NCI-H1694 treated with DMSO at 0.1 percent for 48 hours (cell line): ENCODE data around the gene USP10.

ENCODE experiments used
- DNase-seq: peaks from one replicate; lab custom pipeline; 2025; lab: John Stamatoyannopoulos, UW

The USP10 gene

DNA sequence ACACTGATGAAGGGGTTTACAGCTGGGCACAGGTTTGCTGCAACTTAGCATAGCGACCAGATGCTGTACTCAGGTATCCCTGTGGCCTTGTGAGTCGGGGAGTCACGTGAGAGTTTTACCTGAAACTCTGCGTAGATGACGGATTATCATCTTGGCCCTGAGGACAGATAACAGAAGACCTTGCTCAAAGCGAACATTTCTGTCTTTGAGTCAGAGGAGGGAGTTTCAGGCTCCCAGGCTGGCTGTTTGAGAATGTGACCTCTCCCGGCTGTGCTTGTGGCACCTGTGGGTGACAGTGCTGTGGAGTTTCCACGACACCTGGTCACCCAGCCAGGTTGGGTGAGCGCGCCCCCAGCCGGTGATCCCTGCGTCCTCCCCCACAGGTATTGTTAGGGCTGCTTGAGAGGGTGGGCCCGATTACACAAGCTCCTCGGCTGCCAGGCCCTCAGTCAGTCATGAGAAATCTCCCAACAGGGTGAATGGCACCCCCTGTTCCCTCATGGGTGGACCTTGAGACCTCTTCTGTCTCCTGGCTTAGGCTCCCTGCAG lies 75.5 kb downstream of the USP10 start:
- DNase-seq = no peak

DNA sequence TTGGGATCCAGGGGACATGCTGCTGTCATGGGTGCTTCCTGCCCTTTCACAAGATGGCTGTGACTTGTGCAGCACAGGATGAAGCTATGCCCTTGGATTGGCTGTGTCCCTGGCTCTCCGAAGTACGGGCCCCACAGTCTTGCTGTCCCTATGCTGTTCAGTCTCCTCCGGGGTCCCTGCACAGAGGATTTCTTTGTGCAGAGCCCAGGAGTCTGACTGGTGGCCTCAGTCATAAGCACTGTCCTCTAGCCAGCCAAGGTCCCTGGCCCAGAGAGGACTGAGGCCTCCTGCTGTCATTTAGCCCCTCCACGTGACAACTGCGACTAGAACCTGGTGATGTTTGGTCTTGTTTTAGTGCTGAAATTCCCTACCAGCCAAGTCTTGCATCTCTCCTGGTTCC lies 77.6 kb downstream of the USP10 start:
- no peak for DNase-seq

DNA sequence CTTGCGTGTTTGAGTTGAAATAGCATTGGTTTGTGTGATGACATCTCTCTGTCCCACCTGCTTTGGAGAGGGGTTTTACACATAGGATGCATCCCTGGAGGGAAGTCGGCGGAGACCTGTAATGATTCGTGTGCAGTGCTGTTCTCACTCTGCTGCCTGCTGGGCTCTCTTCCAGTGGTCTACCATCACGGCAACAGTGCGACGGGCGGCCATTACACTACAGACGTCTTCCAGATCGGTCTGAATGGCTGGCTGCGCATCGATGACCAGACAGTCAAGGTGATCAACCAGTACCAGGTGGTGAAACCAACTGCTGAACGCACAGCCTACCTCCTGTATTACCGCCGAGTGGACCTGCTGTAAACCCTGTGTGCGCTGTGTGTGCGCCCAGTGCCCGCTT lies 78.9 kb downstream of the USP10 start:
- no peak for DNase-seq

DNA sequence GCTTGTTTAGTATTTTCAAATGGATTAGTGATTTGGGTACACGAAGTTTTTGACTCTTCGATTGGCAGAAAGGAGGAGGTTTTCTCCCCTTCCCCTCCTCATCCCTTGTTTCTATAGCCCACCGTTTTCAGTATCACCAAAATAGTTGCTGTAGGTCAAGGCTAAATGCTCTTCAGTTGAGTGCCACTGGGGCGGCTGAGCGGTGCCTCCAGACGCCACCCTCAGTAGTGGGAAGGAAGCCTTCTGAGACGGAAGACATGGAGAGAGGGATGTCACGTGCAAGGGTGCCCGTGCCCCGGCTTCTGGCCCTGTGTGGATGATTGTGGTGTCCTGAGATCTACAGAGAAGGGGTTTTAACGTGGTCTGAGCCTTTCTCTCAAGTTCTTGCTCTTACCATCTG lies 80.3 kb downstream of the USP10 start:
- DNase-seq = no peak

DNA sequence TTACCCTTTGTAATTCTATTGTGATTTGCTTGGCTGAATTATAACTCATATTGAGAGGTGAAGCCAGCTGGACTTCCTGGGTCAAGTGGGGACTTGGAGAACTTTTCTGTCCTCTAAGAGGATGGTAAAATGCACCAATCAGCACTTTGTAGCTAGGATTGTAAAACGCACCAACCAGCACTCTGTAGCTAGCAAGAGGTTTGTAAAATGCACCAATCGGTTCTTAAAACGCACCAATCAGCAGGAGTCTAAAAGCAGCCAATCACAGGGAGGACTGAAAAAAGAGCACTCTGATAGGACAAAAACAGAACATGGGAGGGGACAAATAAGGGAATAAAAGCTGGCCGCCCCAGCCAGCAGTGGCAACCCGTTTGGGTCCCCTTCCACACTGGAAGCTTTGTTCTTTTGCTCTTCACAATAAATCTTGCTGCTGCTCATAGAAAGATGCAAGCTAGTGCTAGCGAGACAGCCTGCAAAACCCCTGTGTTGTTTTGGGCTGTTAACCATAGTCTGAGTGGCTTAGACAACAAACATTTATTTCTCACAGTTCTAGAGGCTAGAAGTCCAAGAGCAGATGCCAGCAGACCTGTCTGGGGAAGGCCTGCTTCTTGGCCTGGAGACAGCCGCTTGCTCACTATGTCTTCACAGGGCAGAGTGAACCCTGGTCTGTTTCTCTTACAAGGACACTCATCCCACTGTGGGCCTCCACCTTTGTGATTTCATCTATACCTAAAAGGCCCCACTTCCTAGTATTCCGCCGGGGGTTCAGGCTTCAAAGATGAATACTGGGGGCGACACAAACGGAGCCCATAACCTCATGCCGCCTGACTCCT lies 81.0 kb downstream of the USP10 start:
- DNase-seq = no peak

DNA sequence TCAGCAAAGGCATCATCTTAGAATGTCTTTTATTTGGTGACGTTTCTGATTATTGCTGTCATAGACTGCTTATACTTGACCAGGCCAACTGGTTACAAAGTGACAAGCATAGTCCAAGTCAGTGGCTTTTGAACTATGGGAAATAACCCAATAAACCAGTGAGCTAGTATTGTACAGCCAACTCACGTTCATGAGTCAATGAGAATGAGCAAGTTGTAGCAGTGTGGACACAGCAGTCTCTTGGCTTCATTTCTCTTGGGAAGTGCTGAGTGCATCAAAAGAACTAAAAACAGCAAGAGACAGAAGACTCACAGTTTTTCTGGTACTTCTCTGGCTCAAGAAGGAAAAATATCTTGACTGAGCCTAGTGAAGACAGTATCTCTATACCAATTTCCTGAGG lies 83.0 kb downstream of the USP10 start:
- DNase-seq = no peak

DNA sequence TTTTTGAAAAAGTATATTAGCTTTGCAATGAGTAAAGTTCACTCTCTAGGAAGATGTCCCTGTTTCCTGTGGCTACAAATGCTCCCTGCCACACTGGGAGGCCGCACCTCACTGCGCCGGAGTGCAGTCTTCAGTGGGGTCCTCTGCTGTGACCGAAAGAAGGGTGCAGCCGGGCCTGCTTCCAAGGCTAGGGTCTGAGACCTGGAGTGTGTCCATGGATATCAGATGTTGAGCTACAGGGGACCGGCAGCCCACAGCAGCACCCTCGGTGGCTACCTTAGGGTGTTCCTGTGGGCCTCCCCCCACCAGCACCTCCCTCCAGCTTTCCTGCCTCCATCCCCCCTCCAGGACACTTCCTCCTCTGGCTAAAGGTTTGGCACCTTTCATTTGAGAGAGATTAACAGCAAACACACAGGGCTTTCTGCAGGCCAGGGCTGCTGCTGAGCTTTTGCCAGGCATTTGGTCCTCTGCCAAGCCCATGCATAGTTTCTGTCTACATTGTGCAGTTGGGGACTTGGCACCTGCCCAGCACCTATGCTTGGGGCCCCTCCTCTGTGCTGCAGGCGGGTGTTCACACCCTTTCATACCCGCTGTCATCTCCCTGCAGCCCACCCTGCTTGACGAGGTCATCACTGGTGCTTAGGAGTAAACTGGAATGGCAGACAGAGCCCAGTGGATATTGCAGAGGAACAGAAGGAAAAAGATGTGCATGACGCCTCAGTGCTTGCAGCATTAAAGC lies 86.2 kb downstream of the USP10 start:
- peak; percentile 81 for DNase-seq

DNA sequence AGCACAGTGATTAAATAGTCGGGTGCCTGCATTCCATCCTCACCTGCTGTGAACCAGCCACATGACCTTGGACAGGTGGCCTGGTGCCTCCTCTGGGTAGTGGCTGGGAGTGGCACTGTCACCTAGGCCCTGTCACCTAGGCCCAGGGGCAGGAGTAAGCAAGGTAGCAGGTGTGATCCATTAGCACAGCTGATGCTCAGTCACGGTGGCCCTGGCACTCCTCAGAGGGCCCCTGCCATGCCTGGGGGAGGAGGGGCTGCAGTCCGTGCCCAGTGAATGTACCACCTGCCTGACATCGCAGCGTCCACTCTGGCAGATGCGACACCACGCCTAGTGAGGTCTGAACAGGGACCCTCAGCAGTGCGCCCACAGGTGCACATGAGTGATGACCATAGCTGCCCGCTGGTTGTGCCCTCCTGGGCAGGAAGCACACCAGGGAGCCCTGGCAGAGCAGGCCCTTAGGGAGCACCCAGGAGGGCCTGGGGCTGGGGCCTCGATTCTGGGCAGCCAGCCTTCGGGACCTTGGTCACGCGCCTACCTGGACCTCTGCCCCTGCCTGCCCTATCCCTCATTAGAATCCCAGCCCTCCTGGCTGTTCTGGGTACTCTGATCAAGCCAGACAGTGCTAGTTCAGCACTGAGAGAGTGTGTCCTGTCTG lies 86.9 kb downstream of the USP10 start:
- no peak for DNase-seq

DNA sequence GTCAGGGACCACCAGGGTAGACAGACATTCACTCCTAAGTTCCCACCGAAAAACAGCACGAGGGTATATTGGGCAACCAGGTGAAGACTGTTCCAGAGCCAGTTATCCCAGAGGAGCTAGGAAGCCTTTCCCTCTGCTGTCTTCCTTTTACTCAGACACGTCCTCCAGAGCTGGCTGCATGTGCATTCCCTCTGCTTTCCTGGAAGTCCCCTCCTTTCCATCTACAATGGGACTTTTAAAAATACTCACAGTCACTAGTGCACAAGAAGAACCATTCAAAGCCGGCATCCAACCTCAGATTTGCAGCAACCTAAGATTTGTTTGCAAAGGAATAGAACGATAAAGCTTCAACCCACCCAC lies 87.4 kb downstream of the USP10 start:
- DNase-seq = no peak

DNA sequence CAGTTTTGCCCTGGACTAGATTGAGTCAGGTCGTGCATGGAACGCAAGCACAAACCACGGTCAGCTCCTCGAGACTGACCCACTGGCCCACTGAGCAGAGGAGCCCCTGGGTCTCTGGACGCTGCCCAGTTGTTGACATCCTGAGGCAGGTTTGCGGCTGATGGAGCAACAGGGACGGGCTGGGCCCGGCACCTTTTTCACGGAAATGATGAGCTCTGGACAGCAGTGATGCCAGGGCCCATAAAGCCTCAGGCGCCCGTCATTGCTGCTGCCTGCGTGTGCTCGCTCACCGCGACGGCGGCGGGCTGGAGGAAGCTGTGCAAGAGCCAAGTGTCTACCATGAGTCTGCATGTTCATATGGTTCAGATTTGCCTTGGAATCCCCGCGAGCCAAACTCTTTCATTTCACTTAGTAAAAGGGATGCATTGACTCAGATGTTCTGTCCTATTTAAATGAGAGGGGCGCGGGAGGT lies 89.2 kb downstream of the USP10 start:
- DNase-seq = no peak

DNA sequence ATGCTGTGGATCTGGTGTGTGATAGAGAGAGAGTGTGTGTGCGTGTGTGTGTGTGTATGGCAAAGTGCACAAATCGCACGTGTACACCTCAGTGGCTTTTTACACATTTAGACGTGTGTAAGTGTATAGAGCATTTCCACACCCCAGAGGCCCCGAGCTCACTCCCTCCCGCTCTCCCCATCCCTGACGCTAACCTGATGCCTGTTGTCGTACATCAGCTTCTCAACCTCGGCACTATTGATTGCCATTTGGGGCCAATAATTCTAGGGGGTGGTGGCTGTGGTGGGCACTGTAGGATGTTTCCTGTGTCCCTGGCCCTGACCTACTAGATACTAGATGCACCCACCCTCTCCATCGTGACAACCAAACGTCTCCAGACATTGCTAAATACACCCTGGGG lies 89.6 kb downstream of the USP10 start:
- DNase-seq = no peak

DNA sequence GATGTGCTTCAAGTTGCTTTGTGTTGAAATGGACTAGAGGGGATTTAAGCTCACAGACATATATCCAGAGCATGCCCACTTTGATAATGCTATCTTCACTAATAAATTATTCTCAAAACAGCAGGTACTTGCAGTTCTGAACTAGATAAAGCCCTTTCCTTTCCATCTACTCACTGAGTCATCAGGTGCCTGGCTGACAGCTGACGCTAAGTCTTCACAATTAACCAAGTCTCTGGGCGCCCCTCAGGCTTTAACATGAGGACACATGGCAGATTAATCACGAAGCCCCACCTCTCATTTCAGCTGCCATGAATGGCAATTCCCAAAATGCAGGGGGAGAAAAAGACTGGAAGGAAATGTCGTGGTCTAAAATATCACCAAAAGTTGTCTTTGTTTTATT lies 90.5 kb downstream of the USP10 start:
- DNase-seq = no peak

DNA sequence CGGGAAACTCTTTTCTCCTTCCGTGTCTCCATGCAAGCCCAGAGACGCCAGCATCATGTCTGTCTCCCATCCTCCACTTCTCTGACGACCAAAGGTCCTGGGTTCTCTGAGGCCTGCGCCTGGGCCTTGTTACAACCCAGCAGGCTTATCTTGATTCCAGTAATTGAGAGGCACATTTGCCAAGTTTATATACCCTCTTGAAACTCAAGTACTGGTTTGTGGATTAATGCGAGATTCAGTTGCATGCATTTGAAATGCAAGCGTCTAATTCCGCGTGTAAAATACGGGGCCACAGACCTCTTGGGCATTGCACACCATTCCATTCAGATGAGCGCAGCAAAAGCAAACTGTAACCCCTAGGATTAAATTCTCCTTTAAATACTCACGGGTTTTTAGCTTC lies 91.3 kb downstream of the USP10 start:
- no peak for DNase-seq

DNA sequence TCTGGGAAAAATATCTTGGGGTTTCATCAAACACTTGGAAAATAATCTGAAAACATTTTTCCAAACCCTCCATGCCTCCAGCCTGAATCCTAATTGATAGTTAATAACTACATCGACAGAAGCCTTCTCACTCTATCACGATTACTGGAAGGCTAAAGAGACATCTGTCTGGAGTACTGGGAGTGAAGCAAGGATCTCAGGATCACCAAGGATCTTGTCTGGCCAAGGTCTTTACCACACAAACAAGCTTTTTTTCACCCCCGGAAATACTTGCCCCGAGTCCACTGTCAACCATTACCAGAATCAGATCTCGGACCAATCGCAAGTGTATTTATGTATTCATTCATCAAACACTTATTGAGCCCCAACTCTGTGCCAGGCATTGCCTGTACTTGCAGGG lies 91.7 kb downstream of the USP10 start:
- no peak for DNase-seq

DNA sequence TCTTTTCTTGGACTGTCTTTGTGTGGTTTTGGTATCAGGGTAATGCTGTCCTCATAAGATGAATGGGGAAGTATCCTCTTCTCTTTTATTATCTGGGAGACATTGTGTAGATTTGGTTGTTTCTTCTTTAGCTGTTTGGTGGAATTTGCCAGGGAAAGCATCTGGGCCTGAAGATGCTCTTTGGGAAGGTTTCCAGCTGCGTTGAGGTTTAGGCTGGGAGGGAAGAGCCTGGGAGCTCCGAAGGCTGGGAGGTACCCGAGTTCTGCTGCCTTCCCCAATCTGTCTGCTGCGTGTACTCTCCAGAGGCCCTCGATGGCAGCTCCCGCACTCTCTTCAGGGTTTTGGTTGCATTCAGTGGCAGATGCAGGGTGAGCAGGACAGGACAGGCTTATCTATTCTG lies 94.4 kb downstream of the USP10 start:
- DNase-seq = no peak

DNA sequence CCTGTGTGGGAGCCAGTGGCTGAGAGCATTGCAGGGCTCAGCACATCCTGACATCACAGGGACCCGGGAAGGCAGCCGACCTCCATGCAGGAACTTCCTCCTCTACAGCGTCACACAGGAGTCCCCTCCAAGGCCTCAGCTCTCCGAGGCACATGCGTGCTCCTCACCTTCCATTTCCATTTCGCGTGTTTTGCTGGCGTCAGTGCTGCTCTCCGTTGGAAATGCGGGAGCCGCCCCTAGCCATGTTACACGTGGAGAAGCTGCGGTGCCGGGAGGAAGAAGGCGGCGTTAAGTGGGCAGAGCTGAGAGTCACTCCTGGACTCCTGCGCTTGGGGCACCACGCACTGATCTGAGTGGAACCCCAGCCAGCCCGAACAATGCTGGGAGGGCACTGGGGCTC lies 94.8 kb downstream of the USP10 start:
- no peak for DNase-seq

DNA sequence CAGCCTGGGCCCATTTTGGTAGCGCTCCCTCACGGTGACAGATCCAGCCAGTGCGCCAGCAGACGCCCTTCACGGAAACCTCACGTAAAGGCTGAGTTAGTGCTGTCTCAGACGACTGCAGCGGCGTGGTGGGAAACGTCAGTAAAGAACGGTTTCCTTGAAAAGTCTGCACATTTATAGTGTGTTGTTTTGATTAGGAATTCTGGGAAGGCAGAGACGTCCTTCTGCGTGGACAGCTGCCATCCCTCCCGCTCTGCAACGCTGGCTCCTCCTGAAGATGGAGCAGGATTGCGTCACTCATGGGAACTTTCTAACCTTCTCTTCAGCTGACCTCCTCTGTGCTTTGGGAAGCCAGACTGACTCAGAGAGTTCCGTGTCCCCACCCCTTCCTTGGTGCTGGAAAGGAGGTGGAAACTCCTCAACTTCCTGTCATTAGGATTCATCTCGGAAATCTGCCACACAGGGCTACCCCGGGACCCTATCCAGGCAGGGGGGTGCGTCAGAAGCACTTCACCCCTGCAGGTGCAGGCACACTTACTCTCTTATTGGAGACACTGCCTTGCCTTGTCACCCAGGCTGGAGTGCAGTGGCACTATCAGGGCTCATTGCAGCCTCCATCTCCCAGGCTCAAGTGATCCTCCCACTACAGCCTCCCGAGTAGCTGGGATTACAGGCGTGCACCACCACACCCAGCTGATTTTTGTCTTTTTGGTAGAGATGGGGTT lies 95.7 kb downstream of the USP10 start:
- DNase-seq = no peak

DNA sequence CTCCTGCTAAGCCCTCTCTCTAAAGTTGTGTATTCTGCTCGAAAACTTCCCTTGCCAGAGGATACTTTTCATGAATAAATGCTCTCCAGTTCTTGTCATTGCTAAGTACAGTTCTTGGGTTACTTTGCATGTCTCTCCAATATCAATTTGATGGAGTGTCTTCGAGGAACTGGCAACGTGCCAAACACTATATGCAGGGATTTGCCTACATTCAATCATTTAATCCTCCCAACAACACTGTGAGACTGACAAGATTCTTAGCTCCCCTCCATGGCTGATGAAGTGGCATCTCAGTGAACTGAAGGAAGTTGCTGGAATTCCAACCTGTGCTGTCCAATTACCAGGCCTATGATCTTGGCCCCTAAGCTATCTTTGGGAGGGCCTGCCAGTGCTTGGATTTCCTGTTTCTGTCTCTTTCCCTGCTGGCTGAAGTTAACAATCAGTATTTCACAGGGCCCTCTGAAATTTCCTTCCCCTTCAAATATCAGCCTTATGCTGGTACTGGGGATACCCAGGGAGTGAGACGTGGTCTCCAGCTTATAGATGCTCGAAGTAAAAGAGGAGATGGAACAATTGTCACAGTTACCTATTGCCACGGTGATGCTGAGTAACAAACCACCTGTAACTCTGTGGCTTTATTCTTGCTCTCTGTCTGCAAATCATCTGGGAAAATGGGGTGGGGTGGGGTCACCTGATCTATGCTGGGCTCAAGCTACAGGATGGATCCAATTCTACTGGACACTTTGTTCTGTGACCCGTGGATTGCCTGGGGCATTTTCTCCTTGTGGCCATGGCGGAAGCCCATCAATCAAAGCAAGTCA lies 100.6 kb downstream of the USP10 start:
- DNase-seq = no peak

DNA sequence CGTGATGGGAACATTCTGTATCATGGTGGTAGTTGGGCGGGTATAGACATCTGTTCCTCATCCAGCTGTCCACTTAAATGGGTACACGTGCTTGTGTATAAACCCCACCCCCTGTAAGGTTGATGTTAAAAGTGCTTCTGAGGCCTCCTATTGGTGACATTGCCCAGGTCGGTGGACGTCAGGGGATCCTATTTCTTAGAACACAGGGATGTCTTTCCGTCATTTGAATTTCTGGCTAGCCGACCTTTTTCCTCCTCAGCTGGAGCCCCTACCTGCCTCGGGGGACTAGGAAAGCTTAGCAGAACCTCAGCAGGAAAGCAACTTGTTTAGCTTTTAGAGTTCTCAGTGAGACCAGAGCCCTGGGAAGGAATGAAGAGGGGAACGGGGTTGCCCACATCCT lies 103.3 kb downstream of the USP10 start:
- no peak for DNase-seq

DNA sequence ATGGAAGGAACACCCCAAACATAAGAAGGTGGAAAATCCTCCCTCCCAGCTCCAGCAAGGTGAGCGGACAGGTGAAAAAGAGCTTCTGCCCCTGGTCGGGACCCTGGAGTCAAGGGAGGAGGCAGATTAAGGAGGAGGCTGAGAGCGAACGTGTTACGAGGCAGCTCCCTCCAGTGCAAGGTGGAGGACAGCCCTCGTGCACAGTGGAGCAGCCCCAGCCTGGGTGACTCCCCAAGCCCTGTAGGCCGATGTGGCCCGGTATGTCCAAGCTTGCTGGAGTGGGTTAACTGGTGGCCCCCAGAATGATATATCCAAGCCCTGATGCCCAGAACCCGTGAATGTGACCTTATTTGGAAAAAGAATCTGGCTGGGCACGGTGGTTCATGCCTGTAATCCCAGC lies 104.5 kb downstream of the USP10 start:
- DNase-seq = no peak

DNA sequence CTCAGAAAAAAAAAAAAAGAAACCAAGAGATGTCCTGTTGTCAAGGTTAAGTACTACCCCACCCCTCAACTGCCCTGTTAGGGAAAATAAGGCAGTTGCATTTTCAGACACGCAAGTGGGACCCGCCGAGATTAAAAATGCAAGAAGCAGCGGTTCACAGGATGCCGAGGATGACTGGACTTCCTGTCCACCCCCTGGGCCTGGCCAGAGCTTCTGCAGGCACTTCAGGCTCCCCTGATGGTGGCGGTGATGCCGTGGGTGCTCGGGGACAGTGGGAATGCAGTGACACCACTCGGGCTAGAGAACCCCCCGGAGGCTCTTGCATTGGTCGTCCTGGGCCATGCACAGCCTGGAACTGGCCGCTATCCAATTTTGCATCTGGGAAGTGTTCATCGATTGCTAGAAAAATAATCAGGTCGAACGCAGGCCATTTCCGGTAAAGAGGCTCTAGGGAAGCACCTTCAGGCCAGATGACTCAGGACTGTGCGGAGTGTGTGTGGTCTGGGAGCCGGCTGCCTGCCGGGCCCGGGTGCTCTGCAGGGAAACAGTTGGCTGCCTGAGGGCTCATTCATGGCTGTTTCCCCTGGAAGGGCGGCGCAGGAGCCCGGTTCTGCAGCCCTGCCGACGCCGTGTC lies 106.6 kb downstream of the USP10 start:
- no peak for DNase-seq
